GM19372 (cell line): Measurements from ENCODE around the gene CHRND.

Experiments
- ATAC-seq: cut with Tn5 transposase; IDR thresholded peaks from one replicate; pipeline ENCODE4 v1.9.1; 2021; ENCODE audit warnings: mild to moderate bottlenecking, low read depth, moderate library complexity; ENCODE audit not compliant: unreplicated experiment

The CHRND gene

DNA sequence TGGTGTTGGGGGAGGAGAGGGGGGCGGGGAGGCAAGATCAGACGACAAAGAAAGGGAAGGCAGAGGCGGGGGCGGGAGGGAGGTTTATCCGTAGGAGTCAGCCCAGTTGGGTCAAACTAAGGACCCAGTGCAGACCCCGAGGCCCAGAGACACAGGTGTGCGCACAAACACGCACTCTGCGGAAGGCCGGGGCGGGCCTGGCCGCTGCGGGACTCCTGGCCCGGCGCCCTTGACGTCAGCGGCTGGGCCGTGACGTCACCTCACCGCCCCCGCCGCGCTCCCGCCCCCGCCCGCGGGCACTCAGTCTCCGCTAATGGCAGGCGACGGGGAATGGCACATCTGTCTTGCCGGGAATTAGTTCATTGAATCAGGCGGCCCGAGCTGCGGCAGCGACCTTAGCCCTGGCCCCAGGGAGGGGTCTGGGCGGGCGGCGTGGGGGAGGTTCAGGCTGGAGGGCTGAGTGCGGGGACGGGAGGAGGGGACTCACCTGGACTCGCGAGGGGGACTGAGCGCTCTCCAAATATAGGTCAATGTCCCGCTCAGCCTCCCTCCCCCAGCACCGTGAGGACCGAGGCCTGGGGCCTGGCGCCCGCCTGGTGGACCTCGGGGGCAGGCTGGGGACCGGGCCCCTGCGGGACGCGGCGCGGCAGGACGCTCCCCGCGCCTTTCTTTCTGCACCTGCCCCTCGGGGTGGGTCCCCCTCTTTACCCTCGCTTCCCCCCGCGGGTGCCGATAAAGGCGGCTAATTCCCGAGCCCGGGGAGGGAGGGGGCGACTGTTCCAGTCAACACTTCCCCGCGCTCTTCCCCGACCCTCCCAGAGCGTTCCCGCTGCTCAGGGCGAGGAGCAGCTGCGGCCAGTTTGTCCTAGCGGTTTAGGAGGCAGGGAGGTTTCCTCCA lies 22.8 kb upstream of the CHRND start:
- no peak for ATAC-seq

DNA sequence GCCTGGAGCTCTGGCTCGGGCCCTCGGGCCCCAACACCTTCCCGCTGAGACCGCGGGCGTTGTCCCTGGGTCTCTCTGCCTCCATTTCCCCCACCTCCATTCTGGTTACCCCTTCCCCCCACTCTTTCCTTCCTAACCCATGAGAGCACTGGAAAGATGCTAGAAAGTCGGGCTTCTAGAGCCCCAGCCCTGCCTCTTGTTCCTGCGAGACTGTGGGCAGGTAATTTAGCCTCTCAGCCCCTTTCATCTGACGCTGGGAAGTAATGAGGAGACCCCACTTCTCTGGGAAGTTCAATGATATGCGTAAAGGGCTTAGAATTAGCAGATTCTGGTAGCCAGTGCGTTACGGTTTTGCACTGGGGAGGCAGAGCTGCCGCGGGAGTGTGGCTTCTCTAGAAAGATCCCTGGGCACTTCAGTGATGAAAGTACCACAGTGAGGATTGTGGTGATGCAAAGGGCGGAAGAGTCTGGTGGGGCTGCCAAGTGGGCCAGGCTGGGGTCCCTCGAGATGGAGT lies 22.1 kb upstream of the CHRND start:
- ATAC-seq = no peak

DNA sequence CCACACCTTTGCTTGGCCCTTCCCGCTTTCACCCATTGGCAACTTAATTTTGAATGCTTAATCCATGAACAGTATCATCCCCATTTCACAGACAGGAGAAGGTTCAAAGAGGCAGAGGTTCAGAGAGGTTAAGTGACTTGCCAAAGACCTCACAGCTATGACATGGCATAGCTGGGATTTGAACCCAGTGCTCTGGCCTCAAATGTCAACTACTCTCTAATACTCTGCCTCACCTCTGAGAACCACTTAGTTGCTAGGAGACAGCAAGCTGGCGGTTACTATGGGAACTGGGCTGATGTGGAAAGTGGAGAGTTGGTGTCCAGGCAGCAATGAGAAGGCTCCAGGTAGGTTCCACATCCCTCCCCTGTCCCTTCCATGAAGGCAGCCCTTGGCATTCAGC lies 21.5 kb upstream of the CHRND start:
- ATAC-seq = no peak

DNA sequence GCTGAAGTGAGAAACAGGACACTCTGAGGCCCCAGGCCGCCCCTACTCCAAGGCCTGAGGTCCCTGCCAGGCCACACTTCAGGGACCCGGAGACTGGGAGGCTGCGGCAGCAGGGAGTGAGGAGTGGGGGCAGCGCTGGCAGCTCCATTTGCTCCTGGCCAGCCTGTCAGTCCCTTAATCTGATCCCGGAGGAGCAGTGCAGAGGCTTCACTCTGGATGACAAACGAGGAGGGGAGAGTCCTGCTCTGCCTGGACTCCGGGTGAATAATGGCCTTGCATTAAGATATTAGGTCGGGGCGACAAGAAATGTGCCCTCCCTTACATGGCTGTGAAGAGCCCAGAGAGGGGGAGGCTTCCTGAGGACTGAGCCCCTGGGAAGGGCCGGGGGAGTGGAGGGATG lies 20.1 kb upstream of the CHRND start:
- no peak for ATAC-seq

DNA sequence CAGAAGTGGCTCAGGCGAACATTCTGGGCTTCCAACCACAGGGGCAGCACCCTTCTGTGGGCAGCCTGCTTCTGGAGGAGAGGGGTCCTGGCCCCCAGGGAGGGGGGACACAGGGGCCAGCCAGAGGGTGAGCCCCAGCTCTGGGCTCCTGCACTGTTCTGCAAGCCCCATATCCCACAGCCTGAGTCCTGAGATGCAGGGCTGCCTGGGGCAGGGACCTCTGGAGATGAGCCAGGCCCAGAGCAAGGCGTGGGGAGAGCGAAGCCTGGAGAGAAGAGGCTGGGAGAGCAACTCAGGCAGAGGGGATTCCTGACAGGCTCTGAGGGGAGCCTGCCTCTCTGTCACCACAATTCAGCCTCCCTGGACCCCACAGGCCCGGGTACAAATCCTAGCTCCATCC lies 19.3 kb upstream of the CHRND start:
- ATAC-seq = no peak

DNA sequence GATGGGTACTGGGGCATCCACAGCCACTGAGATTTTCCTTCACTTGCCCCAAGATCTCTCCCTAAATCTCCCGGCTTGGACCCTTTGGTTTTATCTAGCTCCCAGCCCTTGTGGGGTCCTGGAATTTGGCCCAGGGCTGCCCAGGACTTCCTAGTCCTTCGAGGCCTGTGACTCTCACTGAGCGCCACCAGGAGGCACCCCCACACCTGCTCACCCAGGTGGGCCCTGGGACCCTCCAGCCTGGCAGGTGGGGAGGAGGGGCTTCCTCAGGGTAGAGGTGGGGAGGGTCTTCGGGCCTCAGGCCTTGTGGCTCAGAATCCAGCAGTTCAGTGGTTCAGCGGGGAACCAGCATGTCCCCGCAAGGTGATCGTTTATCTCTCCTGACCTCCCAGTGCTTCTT lies 17.7 kb upstream of the CHRND start:
- no peak for ATAC-seq

DNA sequence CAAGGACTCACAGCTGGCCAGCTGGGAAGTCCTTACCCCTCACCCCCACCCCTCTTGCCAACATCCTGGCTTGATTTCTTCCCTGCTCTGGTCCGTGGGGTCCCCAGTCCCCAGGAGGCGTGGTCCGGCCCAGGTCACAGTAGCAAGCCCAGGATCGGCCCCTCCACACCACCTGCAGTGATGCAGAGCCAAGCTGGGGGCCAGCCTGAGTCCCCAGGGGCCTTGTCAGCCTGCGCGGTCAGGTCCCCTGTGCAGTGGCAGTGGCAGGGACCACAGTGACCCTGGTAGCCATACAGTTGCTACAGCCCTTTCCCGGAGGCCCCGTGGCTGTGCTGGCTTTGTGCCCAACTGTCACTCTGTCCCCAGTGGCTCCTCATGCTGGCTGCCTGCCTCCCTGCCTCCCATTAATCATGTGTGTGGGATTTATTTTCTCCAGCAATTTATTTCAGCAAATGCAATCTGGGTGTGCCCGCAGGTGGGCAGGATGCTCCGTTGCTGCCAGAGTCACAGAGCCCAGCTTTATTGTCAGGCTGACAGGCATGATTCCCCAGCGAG lies 14.5 kb upstream of the CHRND start:
- no peak for ATAC-seq

DNA sequence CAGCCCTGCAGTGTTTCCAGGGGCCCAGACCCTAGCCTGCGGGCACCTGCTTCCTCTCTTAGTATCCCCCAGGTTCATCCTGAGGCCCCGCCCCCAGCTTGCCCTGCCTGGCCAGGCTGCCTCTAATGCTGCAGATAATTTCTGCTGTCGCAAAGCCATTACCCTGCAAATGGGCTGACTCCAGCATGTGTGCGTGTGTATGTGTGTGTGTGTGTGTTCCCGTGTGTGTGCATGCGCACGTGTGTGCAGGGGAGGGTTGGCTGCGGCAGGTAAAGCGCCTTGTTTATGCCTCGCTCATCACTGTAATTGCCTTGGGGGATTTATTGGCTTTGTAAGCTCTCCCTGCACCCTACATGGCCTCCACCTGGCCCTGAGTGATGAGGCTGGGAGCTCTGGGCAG lies 13.4 kb upstream of the CHRND start:
- ATAC-seq = no peak

DNA sequence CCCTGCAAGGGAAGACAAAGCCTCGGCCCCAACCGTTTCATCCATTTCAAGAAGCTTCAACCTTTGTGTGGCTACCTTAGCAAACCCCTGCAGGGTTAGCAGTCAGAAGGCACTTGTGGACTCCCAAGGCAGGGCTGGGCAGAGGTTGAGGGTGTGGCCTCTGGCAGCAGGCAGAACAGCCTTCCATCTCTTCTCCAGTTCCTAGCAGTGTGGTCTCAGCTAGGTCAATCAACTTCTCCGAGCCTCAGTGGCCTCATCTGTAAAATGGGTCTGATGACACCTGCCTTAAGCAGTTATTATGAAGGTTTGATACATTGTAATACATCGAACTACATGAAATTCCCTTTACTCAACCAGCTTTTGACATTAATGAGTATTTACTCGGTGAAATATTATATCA lies 12.6 kb upstream of the CHRND start:
- ATAC-seq = no peak

DNA sequence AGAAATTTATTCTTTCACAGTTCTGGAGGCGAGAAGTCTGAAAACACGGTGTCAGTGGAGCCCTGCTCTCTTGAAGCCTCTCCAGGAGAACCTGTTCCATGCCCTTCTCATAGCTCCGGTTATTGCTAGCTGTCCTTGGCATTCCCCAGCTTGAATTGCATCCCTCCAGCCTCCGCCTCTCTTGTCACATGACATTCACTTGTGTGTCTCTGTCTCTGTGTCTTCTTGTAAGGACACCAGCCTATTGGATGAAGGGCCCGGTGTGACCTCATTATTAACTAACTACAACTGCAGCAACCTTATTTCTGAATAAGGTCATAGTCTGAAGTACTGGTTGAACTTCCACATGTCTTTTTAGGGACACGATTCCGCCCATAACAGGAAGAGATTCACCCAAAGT lies 10.3 kb upstream of the CHRND start:
- ATAC-seq = no peak

DNA sequence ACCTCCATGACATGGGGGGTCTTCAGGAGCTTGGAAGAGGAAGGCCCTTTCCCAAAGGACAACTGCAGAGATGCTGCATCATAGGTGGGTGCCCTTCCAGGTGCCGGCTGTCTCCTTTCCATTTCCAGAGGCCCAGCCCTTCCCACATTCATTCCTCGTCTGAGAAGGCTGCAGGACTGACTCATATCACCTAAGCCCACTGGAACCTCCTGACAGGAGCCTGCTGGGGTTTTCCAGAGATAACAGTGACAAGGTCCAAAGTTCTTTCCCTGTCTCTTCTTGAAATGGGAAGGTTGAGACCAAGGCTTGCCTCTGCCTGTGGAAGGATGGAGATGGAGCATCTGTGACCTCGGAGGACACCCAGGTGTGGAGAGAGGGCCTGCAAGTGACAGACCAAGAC lies 9.4 kb upstream of the CHRND start:
- ATAC-seq = no peak

DNA sequence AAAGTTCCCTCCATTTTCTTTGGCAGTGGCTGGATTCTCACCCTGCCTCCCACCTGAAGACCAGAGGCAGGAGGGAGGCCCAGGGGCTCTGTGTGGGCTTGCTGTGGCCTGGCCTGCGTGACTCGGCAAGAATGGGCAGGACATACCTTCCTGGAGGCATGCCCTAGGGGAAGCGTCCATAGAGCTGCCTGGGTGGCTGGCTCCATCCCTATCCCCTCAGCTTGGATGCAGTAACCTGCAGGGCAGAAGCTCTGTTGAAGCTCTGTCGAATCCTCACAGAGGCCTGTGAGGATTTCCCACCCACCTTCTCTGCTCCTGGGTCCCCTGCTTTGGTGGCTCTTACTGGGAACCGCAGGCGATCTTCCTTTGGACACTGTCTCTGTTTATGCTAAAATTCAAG lies 7.1 kb upstream of the CHRND start:
- no peak for ATAC-seq

DNA sequence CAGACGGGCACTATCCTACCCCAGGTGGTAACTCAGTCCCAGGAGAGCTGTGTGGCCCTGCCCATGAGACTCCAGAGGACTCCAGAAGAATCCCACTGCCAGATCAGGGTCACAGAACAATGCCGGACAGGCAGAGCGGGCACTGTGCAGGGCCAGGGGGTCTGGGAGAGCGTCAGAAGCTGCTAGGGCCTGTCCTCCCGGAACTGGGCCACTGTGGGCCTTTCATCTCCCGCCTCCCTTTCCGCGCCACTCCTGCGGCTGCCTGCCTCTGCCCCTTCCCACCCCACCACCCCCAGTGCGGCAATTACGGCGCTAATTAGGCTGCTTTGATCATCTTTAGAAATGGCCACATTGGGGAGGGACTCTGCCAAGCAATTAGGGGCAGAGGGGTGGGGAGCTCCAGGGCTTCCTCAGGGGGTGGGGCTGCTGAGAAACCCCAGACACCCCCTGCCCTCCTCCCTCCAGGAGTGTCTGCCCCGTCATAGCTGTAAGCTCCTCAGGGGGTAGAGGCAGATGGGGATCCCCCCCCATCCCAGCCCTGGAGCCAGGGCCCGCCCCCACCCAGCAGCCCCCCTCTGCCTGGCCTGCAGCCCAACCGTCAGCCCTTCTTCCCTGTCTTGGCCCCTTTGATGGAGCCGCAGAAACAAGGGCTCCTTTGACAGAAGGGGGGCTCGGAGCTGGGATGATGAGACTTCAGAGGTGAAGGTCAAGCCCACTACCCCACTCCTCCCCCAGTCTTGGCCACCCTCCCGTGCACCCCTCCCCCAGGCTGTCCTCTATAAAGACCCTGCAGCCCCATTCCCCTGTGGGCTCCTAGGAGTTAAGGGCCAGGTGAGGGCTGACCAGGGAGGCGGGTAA lies 6.2 kb upstream of the CHRND start, which contains the start of gene PRSS56:
PRSS56 (plus strand) TSS at position 808 of the 858 bp plus-strand sequence. CDS start 211 bp downstream, outside the sequence.
- no peak for ATAC-seq

DNA sequence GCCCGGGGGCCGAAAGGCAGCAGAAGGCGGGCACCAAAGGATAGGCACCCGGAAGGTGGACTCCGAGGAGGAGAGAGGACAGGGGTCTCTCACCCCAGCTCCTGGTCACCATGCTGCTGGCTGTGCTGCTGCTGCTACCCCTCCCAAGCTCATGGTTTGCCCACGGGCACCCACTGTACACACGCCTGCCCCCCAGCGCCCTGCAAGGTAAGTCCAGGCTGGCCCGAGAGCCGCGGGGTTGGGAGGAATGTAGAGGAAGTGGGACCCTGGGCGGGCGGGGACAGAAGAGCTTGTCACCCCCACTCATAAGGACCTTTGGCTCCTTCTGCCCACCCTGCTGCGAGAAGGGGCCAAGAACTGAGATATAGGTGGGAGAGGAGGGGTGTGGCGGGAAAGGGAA lies 5.5 kb upstream of the CHRND start:
- no peak for ATAC-seq

DNA sequence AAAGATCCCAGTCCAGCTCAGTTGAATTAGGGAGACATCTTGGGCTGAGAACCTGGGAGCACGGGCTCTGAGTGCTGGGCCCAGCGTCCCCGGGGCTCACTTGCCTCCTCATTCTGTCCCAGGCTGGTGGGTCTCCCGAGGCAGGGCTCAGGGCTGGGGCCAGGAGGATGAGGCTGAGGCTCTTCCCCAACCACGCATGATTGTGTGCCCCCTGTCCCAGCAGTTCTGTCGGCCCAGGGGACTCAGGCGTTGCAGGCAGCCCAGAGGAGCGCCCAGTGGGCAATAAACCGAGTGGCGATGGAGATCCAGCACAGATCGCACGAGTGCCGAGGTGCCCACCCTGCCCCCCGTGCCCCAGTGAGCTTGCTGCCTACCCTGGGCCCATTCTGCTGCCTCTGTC lies 4.9 kb upstream of the CHRND start:
- no peak for ATAC-seq

DNA sequence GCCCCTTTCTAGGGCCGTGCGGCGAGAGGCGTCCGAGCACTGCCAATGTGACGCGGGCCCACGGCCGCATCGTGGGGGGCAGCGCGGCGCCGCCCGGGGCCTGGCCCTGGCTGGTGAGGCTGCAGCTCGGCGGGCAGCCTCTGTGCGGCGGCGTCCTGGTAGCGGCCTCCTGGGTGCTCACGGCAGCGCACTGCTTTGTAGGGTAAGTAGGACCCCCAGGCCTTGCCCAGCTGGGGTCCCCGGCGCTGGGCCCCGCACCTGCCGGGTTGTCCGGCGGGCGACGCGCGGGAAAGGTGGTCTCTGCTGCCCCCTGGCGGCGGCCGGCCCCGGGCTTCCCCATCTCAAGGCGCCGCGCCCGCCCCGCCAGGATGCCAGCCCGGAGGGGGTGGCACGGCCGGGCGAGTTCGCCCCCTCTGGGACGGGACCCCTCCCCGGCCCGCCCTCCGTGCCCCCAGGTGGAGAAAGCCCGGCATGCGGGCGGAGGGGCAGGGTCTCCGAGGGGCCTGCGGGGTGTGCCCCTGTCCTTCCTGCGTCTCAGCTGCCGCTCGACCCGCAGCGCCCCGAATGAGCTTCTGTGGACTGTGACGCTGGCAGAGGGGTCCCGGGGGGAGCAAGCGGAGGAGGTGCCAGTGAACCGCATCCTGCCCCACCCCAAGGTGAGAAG lies 3.9 kb upstream of the CHRND start:
- no peak for ATAC-seq

DNA sequence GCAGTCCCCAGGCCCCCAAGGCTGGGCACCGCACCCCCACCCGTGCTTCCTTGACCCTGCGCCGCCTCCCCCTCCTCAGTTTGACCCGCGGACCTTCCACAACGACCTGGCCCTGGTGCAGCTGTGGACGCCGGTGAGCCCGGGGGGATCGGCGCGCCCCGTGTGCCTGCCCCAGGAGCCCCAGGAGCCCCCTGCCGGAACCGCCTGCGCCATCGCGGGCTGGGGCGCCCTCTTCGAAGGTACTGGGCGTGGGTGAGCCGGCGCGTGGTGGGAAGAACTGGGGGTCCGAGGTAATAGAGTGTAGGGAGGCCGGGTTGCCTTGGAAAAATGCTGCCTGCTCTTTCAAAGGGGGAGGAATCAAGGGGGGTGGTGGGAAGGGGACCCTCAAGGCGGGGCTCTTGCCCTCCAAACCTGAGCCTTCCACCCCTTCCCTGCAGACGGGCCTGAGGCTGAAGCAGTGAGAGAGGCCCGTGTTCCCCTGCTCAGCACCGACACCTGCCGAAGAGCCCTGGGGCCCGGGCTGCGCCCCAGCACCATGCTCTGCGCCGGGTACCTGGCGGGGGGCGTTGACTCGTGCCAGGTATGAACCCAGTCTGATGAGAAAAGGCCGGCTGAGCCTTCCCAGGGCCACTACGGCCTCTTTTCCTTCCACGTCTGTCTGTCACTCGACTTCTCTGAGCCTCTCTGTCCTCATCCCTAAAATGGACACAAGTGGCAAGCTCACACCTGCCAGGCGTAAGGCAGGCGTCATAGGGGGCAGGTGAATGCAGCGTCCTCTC lies 3.1 kb upstream of the CHRND start:
- ATAC-seq = no peak

DNA sequence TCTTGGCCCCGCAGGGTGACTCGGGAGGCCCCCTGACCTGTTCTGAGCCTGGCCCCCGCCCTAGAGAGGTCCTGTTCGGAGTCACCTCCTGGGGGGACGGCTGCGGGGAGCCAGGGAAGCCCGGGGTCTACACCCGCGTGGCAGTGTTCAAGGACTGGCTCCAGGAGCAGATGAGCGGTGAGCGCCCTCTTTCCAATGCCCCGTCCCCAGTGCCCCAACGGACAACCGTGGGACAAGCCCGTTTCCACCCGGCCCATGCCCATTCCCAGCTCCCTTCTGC lies 2.6 kb upstream of the CHRND start:
- no peak for ATAC-seq

DNA sequence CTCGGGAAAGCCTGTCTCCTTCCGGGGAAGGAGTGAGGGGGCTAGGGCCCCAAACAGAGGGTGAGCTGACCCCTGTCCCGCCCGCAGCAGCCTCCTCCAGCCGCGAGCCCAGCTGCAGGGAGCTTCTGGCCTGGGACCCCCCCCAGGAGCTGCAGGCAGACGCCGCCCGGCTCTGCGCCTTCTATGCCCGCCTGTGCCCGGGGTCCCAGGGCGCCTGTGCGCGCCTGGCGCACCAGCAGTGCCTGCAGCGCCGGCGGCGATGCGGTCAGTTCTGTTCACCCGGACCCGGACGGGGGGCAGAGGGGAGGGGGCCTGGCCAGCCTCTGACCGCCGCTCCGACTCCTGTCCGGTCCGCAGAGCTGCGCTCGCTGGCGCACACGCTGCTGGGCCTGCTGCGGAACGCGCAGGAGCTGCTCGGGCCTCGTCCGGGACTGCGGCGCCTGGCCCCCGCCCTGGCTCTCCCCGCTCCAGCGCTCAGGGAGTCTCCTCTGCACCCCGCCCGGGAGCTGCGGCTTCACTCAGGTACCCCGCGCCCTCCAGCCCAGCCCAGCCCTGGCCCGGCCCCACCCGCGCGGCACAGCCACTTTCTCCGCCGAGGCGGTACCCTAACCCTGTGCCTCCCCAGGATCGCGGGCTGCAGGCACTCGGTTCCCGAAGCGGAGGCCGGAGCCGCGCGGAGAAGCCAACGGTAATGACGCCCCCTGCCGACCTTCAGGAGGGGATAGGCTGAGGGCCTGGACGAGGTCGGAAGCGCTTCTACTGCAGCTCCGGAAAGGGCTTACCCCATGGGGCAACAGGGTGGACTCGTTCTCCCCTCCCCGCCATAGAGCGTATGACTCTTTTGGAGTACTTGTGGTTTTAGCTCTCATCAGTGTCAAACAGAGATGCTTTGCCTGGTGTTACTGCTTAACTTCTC lies 2.0 kb upstream of the CHRND start:
- no peak for ATAC-seq
